RCC 7860 (cell line): ENCODE data around the gene ARPC1A.
"Not testable (repeated sequence)": the region's sequence is repeated elsewhere in the genome, so short reads cannot be mapped to it uniquely, and the experiment has no call there.

ENCODE experiments used
- DNase-seq: peaks from one replicate; pipeline ENCODE4 v3.0.0-alpha.2; 2015; ENCODE audit warnings: low spot score
- FAIRE-seq: peaks from 2 replicates; lab custom pipeline; 2012; peaks lifted over from hg19 to GRCh38; lab: Jason Lieb, UNC

Gene ARPC1A

DNA sequence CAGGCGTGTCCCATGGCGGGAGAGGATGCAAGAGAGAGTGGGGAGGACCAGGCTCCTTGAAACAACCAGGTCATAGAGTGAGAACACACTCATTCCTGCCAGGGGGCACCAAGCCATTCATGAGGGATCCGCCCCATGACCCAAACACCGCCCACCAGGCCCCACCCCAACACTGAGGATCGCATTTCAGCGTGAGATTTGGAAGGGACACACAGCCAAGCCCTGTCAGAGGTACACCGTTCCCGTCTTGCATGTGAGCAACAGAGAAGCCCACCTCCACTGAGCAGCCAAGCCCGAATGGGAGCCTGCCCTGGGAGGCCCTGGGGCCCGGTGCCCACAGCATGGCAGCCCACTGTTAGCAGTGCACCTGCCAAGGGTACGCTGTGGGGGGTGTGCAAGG is 40.9 kb downstream of the ARPC1A start:
- DNase-seq (no peak), FAIRE-seq (no peak)

DNA sequence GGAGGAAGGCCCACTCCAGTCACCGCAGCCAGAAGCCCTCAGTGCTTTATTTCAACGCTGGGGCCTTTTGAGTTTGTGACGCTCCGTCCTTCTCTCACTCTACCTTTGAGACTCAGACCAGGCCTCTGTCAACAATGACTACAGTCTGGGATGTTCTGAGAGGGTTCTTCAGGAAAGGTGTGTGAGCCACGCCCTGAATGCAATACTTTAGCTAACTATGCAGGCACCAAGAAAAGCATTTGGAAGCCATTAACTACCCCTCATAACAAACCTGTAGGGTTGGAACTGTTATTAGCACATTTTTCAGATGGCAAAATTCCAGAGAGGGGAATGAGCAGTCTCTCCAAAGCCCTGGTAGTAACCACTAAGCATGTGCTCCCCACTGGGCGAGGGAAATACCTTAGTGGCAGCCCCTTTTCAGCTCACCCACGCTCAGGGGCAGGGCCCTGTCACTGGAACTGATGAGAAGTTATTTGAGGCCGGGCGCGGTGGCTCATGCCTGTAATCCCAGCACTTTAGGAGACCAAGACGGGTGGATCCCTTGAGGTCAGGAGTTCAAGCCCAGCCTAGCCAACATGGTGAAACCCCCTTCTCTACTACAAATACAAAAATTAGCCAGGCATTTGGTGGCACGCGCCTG is 43.2 kb downstream of the ARPC1A start:
- no peak for DNase-seq
- FAIRE-seq, result no peak

DNA sequence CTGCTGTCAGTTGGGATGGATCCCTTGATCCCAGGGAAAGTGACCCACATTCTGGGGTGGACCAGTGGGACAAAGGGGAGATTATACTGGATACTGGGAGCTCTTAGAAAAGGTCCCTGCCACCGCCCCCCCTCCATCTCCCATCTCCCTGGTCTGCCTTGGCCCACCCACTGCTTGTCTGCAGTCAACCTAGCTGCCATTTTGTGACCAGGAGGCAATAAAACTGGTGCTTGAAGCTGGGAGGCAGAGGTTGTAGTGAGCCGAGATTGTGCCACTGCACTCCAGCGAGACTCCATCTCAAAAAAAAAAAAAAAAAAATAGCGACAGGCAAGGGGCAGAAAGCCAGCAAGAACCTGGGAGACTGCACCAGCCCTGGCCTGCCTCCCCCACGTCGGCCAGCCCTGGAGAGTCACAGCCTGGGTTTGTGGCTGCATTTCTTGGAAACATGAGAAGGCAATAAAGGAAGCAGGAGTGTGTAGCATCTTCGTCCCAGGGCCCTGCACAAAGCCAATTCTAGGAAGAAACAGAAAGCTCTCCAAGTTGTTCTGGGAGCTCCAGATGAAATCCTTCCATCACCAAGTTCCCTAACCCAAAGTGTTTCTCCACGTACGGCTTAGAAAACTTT is 44.2 kb downstream of the ARPC1A start:
- FAIRE-seq (no peak), DNase-seq (no peak)

DNA sequence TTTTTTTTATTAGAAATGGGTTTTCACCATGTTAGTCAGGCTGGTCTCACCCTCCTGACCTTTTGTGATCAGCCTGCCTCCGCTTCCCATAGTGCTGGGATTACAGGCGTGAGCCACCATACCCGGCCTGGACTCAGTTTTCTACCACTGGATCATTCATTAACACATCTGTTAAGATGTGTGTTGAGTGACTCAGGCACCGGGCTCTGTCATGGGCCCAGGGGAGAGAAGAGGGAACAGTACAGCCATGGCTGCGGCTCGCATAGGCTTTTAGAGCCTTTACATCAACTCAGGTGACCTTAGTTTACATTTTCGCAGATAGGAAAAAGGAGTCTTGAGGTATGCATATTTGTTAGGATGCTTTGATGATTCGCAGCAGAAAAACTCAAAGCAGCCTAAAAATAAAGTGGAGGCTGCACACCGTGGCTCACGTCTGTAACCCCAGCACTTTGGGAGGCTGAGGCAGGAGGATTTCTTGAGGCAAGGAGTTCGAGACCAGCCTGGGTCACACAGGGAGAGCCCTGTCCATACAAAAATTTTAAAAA is 45.8 kb downstream of the ARPC1A start:
- peak; percentile 82 for FAIRE-seq
- DNase-seq, result peak; percentile 73

DNA sequence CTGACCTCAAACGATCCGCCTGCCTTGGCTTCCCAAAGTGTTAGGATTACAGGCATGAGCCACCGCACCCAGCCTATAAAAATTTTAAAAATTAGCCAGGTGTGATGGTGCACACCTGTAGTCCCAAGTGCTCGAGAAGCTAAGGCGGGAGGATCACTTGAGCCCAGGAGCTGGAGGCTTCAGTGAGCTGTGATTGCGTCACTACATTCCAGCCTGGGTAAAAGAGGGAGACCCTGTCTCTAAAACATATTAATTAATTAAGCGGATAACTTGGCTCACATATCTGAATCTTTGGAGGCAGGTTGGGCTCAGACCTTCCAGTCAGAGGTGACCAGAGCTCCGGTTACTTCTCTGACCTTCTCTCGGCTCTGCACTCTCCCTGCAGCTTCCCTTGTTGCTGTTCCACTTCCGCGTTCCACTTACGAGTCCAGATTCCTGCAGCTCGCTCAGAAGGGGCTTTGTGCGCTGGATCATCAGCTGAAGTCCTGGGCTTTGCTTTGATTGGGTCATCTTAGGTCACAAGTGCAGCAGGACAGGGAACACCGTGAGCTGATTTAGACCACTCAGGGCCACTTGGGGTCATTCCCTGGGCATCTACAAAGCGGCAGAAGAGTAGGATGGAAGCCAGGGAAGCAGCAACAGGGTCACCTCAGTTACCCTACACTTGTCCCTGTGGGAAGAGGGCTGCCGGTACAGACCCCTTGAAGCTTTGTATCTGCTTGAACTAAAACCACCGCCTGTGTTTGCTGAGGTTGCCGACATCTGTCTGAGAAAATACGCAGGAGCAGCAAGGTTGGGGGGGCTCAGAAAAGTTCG is 46.8 kb downstream of the ARPC1A start:
- FAIRE-seq (no peak), DNase-seq (peak; percentile 69)

DNA sequence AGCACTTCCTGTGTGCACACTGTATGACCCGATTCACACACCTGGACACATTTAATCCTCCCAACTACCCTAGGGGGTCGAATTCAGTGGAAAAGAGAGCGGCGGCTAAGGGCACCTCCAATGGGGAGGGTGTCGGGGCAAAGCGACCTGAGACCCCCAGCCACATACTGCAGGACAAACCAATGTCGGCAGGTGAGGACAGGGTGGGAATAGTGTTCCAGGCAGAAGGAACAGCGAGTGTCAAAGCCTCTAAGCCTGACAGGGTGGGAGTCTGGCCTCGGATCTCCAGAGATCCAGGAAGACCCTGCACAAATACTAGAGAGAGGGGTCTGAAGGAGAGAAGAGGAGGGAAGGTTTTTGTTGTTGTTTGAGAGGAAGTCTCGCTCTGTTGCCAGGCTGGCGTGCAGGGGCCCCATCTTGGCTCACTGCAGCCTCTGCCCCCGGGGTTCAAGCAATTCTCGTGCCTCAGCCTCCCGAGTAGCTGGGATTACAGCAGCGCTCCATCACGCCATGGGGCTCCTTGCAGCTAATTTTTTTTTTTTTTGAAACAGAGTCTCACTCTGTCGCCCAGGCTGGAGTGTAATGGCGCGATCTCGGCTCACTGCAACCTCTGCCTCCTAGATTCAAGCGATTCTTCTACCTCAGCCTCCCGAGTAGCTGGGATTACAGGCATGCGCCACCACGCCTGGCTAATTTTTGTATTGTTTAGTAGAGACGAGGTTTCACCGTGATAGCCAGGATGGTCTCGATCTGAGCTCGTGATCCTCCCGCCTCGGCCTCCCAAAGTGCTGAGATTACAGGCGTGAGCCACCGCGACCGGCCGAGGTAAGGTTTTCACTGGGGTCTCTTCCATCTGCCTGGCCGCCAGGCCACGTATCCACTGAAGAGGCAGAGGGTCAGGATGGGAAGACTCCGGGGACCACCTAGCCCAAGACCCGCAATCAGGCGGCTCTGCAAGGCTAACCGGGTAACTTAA is 47.7 kb downstream of the ARPC1A start:
- DNase-seq, result no peak
- no peak for FAIRE-seq

DNA sequence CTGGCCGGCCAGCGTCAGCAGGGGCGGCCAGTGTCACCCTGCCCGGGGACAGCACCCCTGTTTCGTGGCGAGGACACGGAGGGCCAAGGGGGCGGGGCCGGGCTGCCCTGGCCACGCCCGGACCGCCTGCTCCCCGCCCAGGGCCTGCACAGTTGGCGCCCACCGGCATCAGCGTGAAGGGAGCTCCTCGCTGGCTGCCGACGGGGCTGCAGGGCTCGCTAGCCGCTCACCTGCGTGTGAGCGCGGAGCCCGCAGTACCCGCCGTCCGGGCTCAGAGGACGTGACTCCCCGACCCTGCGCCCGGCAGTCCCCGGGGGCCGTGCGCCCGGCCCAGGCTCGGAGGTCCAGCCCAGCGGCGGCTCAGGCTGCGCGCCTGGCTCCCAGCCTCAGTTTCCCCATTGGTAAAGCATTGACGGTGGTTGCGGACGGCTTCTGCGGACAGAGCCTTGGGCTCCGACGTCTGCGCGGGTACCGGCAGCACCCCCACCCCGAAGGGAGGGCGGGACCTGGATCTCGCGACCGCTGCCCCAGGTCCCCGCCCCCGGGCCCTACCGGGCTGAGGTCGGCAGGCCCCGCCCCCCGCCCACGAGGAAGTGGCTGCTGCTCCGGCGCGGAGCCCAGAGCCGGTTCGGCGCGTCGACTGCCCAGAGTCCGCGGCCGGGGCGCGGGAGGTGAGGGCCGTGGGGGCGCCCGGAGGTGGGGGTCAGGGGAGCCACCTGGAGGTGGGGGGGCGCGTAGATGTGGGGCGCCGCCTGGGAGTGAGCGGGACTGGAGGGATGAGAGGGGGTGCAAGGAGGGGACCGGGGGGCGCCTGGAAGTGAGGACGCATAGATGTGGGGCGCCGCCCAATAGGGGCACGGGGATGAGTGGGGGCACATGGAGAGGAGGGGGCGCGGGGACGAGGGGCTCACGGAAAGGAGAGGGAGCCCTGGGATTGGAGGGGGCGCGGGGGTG is 48.7 kb downstream of the ARPC1A start, which contains the start of gene ARPC1B:
Gene ARPC1B (plus strand): TSS at position 620 of the 954 bp plus-strand sequence. CDS start 10,985 bp downstream, outside the sequence.
- FAIRE-seq (no peak), DNase-seq (peak; percentile 71)

DNA sequence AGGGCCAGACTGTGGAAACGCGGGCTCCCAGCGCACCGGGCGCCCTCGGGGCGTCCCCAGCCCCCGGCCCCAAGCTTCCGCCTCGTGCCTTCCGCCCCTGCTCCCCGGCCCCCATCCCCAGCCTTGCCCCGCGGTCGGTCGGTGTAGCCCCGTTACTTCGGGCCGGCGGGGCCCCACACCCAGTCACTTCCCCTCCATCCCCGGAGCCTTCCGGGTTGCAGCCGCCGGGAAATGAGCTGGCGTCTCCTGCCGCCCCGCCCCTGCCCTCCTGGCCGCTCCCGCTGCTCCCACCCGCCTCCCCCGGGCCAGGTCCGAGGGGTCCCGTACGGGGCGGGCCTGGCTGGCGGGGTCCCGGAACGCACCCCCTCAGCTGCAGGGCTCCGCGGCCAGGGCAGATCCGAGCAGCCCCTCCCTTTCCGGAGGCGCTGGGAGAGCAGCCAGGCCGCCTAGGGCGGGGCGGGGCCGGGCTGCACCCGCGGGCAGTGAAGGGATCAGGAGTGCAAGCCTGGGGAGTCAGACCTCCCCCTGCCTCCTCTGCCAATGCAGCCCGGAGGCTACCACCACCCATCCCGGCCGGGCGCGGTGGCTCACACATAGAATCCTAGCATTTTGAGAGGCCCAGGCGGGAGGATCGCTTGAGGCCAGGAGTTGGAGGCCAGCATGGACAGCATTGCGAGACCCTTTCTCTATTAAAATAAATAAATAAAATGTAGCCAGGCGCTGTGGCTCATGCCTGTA is 49.5 kb downstream of the ARPC1A start:
- FAIRE-seq, result no peak
- peak; percentile 74 for DNase-seq

DNA sequence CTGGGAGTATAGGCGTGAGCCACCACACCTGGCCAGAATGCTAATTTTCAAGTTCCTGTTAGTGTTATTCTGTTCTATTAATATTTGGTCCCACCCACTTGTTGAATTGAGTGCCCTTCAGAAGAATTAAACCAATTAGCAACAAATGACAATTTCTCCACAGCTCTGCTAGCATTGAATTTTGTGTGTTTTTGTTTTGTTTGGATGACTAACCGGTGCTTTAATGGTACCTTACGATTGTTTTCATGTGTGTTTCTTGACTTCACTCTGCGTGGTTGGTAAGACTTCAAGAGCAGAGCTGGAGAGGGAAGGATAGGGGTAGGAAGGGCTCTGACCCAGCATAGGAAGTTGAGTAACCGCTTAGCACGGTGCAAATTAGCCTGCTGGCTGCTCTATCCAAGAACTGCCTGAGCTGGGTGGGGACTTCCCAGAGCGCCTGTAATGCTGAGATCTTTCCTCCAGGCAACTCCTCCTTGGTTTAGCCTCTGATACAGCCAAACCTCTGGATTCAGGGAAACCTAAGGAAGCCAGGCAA is 53.4 kb downstream of the ARPC1A start:
- DNase-seq (peak; percentile 89), FAIRE-seq (peak; percentile 75)

DNA sequence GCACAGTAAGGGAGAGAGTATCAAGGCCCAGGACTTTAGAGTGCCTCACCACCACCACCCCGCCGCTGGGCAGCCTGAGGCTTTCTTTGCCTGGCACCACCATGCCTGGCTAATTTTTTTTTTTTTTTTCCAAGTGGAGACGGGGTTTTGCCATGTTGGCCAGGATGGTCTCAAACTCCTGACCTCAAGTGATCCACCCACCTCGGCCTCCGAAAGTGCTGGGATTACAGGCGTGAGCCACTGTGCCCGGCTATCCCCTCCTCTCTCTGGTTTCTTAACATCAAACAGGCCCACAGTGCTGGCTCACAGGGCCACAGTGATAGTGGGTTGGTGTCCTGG is 54.0 kb downstream of the ARPC1A start:
- DNase-seq, FAIRE-seq: not testable (repeated sequence)

DNA sequence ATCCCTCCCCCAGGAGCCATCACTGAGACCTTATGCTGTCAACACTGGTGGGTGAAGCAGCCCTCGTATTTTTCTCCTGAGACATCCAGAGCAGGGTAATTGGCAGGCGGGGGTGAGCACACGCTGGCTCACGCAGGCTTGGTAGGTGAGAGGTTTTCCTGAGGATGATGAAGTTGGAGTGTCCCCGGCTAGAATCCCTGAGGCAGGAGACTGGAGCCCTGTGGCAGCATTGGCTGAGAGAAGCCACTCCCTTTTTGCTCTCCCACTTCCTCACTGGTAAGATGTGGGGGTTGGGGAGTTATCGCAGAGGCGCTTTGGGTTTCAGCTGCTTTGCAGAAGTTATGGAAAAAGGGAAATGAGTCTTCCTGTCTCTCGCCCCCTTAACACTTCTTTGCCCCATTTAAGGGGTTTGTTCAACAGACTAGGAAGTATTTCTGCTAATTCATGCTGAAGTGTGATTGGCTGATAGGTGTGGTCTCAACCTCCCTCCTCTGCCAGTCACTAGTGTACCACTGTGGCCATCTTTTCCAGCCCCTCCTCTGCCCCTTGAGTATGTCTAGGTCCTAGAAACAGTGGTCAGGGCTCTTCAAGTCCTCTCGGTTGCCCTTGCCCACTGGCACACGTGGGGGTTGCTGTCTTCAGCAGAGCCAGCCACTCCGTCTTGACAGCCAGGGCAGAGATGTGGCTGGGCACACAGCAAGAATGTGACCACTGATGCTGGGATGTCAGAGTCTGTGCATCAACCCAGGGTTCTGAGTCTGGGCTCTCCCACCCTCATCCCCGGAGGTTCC is 54.5 kb downstream of the ARPC1A start:
- DNase-seq (peak; percentile 89), FAIRE-seq (peak; percentile 61)

DNA sequence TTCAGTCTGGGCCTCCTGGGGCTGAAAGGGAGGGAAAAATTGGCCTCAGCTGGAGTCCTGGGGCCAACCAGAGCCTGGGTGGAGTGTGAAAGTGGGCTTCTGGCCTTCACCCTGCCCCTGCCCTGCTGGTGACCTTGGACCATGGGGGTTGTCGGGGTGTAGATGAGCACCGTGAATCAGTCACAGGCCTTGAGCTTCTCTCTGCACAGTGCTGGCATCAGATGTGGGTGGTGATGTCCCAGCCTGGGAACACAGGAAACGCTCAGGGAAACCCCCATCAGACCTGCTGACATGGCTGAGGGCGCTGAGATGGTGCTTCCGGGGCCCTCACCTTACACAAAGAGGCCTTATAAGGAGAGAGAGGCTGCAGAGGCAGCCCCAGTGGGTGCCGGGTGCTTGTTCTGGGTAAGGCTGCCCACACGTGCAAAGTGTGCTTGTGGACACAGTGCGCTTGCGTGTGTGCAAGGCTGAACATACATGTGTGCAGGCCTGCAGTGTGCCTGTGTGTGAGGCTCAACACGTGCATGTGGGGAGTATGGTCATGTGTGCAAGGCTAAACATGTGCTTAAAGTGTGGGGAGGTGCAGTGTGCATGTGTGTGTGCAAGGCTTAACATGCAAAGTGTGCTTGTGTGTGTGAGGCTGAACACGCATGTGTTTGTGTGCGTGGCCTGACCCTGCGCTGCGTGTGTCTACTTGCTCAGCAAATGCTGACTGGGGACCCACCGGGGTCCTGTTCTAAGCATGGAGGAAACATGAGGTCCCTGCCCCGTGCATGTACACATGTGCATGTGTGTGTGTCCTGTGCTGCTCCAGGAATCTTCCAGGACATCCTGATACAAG is 55.3 kb downstream of the ARPC1A start:
- FAIRE-seq, result no peak
- peak; percentile 85 for DNase-seq

DNA sequence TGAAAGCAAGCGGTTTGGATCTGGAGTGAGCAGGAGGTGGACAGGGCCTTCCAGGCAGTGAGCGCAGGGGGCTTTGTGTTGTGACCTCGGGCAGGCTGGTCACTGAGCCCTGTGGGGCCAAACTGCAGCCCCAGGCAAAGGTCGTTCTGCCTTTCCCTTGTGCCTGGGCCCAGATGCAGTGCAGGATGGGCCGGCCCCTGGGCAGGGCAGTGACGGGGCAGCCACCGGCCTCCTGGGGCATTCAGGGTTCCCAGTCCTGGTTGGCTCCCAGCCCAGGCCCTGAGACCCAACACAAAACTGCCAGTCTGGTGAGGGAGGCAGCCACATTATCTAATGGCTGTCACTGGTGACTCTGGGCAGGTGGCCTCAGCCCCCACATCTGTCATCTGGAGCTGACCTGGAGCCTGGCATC is 56.0 kb downstream of the ARPC1A start:
- DNase-seq (no peak), FAIRE-seq (no peak)

DNA sequence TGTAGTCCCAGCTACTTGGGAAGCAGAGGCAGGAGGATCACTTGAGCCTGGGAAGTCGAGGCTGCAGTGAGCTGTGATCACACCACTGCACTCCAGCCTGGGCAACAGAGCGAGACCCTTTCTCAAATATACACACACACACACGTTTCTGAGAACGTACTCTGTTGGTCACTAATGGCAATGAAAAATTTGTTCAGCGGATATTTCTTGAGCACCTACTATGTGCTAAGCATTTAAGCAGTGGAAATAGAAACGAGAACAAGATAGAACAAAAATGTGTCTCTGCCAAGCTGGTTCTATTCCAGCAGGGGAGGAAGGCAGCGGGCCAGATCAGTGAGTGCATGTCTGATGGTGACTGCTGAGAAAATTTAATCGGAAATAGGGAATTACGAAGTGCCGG is 57.5 kb downstream of the ARPC1A start:
- FAIRE-seq (no peak), DNase-seq (no peak)

DNA sequence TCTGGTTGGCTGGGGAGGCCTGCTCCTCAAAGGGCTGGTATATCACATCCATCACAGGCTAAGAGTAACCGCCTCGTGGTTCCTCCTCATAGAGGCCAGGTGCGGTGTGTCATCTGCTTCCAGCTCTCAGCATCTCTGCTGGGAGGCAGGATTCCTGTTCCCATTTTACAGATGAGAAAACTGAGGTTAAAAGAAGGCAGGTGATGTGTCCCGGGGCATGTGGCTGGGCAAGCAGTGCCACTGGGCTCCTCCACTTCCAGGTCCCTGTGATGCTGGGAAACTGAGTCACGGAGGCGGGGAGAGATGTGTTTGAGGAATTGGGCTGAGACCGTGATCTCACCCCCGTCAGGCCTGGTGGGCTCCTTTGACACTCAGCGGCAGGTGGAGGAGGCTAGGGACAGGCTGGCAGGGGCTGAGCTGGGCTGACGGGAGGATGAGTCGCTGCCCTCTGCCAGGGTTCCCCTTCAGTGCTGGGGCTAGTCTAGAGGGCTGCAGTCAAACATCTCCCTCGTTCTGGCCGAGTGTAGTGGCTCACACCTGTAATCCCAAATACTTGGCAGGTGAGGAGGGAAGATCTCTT is 58.2 kb downstream of the ARPC1A start:
- no peak for DNase-seq
- FAIRE-seq, result no peak

DNA sequence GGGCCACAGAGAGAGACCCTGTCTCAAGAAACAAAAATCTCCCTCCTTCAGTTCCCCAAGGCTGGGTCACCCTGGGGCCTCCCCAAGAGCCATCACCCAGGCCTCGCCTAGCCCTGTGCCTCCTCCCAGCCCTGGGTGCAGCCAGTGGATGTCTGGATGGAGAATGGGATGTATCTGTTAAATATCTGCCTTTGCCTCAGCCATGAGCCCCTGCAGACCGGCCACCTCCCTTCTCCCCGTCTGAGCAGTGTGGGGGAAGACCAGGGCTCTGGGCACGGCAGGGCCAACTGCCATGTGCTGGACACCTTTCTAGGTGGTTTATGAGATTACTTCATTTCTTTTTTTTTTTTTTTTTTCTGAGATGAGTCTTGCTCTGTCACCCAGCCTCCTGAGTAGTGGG is 58.8 kb downstream of the ARPC1A start:
- no peak for FAIRE-seq

More for the DNA sequence above, 58.8 kb downstream of the ARPC1A start:
- DNase-seq, result no peak
